Kidney (tissue), 14 donors: ENCODE data around the gene OR4C45. TPM values are rescaled to one million over a fixed set of nuclear protein-coding genes. Genes with fewer than 3 reads are reported as not detected.

Source experiments
- DNase-seq, 5 donors: peaks; one replicate each; pipeline ENCODE4 v3.0.0-alpha.2; 2013 to 2020
- FAIRE-seq: peaks from 2 replicates; lab custom pipeline; 2012; peaks lifted over from hg19 to GRCh38; lab: Jason Lieb, UNC
- H3K27ac ChIP-seq, 2 donors: one replicate each; pipeline ENCODE4 v1.7.0; 2013; ENCODE audit warnings: low read depth in 2 of 2, low read length in 2 of 2, inconsistent platforms in 1 of 2
- H3K27me3 ChIP-seq: one replicate; pipeline ENCODE4 v1.7.1; 2013; ENCODE audit warnings: low read length, inconsistent platforms; ENCODE audit not compliant: control insufficient read depth, insufficient read depth
- H3K36me3 ChIP-seq, 3 donors: one replicate each; pipeline versions ENCODE4 v1.7.0 to v1.7.1; 2013; ENCODE audit warnings: low read length in 3 of 3, control low read depth in 1 of 3, inconsistent platforms in 1 of 3; ENCODE audit not compliant: insufficient read depth in 3 of 3, control insufficient read depth in 2 of 3
- H3K4me1 ChIP-seq, 3 donors: one replicate each; pipeline versions ENCODE4 v1.7.0 to v1.7.1; 2013; ENCODE audit warnings: low read length in 3 of 3, inconsistent platforms in 1 of 3, low read depth in 1 of 3; ENCODE audit not compliant: control insufficient read depth in 2 of 3, insufficient read depth in 2 of 3
- H3K4me3 ChIP-seq, 3 donors: one replicate each; pipeline versions ENCODE4 v1.7.0 to v1.8.1; 2013; ENCODE audit warnings: low read length in 3 of 3, control low read depth in 1 of 3, inconsistent platforms in 1 of 3
- H3K9ac ChIP-seq, 3 donors: one replicate each; pipeline versions ENCODE4 v1.7.0 to v1.7.1; 2013; ENCODE audit warnings: low read length in 3 of 3, control low read depth in 1 of 3, inconsistent platforms in 1 of 3
- H3K9me3 ChIP-seq, 3 donors: one replicate each; pipeline versions ENCODE4 v1.7.0 to v1.7.1; 2013; ENCODE audit warnings: low read length in 3 of 3, control low read depth in 1 of 3, inconsistent platforms in 1 of 3; ENCODE audit not compliant: control insufficient read depth in 2 of 3, insufficient read depth in 1 of 3
- CTCF ChIP-seq: IDR thresholded peaks from 3 replicates; pipeline ENCODE4 v1.5.1; 2012; ENCODE audit warnings: mild to moderate bottlenecking, moderate library complexity, borderline replicate concordance; ENCODE audit not compliant: insufficient read depth; ENCODE audit errors: extremely low read depth
- intact Hi-C: fragments of 100-400 bp; cut with DNase I; formaldehyde crosslinking; loops from one replicate; pipeline ENCODE4 v1.11.1; 2022
- polyA plus RNA-seq: library from polyadenylated mRNA; stranded (reverse); fragments of 350-450 nt; fragmentation: Illumina TruSeq; extraction: RNeasy Lipid Tissue Mini Kit (QIAGEN cat#74804); gene quantifications from one replicate; pipeline ENCODE4 v1.2.3, GENCODE V29; 2014; ENCODE audit warnings: low read depth, low replicate concordance; ENCODE audit not compliant: insufficient read depth
- total RNA-seq: library from RNA; stranded (reverse); fragmentation: NEBNext Ultra II Directional; extraction: Animal tissue kit (Norgen Biotek cat#: 25700); gene quantifications from one replicate; pipeline ENCODE4 v1.2.1, GENCODE V29; 2021
- donor health status: control.
- donor health status: control.
- donor health status: control.
- donor health status: control.
- donor health status: control.
- donor health status: DM: yes; HTN: yes; CAD: no.
- donor health status: Normal renal cell carcinoma (clear cell type).

The OR4C45 gene
- total and polyA plus RNA-seq, 2 donors from 2014 or later, result not detected

DNA sequence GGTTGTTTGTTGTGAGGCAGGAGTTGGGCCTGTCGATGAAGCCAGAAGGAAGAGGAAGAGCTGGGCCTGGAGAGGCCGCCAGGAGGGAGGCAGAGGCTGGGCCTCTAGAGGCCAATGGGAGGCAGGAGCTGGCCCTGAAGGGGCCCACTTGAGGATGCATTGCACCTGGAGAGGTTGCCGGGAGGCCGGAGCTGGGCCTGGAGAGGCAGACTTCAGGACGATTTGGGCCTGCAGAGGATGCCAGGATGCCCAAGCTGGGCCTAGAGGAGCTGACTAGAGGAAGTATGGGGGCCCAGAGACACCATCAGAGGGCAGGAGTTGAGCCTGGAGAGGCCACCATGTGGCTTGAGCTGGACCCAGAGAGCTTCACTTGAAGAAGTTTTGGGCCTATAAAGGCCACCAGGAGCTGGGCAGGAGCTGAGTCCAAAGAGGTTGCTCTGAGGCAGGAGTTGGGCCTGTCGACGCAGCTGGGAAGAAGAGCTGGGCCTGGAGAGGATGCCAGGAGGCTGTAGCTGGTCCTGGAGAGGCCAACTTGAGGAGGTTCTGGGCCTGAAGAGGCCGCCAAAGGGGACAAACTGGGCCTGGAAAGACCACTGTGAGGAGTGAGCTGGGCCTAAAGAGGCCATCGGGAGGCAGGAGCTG, 39.0 kb downstream of the OR4C45 start:
- no peak for TF ChIP-seq CTCF
- H3K4me1 ChIP-seq, result no peaks in the 10 kb centered on the region
- no peaks in the 10 kb centered on the region for H3K36me3 ChIP-seq
- FAIRE-seq (no peak), DNase-seq (peak in 1 of 5 donors; percentile 64)
- no peak overlapping the region for H3K4me3 ChIP-seq
- H3K27ac ChIP-seq, result no peak overlapping the region
- peaks cover 0 to 4% (median under 1%) of the 10 kb centered on the region in 3 donors for H3K9me3 ChIP-seq
- H3K27me3 ChIP-seq, result no peaks in the 10 kb centered on the region
- no peak overlapping the region for H3K9ac ChIP-seq
- intact Hi-C loops, result no loop called here

- Histone ChIP-seq H3K4me3 (no peak overlapping the region), H3K4me1 (no peaks in the 10 kb centered on the region), H3K36me3 (no peaks in the 10 kb centered on the region), H3K9ac (no peak overlapping the region), H3K27ac (no peak overlapping the region), H3K9me3 (peaks cover 0 to 4% (median 2%) of the 10 kb centered on the region in 3 donors), H3K27me3 (no peaks in the 10 kb centered on the region)
- FAIRE-seq, result no peak
- TF ChIP-seq CTCF, result no peak
- no peak for DNase-seq
- intact Hi-C loops, result no loop called here
Measured at GRCh38 chr11:50072226-50073112, 39.8 kb downstream of the OR4C45 start.

- Histone ChIP-seq H3K4me3 (no peak overlapping the region), H3K9ac (no peak overlapping the region), H3K27ac (no peak overlapping the region), H3K27me3 (no peaks in the 10 kb centered on the region), H3K9me3 (peaks cover 0 to 4% (median 2%) of the 10 kb centered on the region in 3 donors), H3K36me3 (no peaks in the 10 kb centered on the region), H3K4me1 (no peaks in the 10 kb centered on the region)
- intact Hi-C loops, result no loop called here
- FAIRE-seq, result no peak
- TF ChIP-seq CTCF, result no peak
- DNase-seq, result no peak
Measured at GRCh38 chr11:50073113-50074105, 40.7 kb downstream of the OR4C45 start.
